OCI-LY3 (cell line): ENCODE data around the gene C12orf75.

Experiments used
- H2AFZ ChIP-seq: fragments of 200-600, 300-600 bp; shearing (Covaris generic); 2 replicates; pipeline ENCODE4 v1.6.0; 2014; ENCODE audit warnings: antibody characterized with exemption, low read depth, low read length
- H3K27ac ChIP-seq: fragments of 200-600, 300-600 bp; sonication (generic); 2 replicates; pipeline ENCODE4 v1.5.1; 2014; ENCODE audit warnings: mild to moderate bottlenecking, low read length, moderate library complexity, mixed read lengths
- H3K27me3 ChIP-seq: fragments of 200-600, 300-600 bp; sonication (generic); 2 replicates; pipeline ENCODE4 v1.6.1; 2014; ENCODE audit warnings: low read depth, low read length, mixed read lengths
- H3K36me3 ChIP-seq: fragments of 200-600, 300-600 bp; sonication (generic); replicated peaks from 2 replicates; pipeline ENCODE3; 2014; ENCODE audit warnings: low read depth, low read length, mixed read lengths
- H3K4me1 ChIP-seq: fragments of 300-600, 200-600 bp; sonication (generic); 2 replicates; pipeline ENCODE4 v1.6.1; 2014; ENCODE audit warnings: low read length, mixed read lengths
- H3K4me2 ChIP-seq: fragments of 200-600, 300-600 bp; sonication (generic); 2 replicates; pipeline ENCODE4 v1.6.1; 2014; ENCODE audit warnings: low read length, mixed read lengths
- H3K4me3 ChIP-seq: fragments of 300-600, 200-600 bp; sonication (generic); 2 replicates; pipeline ENCODE4 v1.5.1; 2014; ENCODE audit warnings: antibody characterized with exemption, mild to moderate bottlenecking, low read length, moderate library complexity
- H3K79me2 ChIP-seq: fragments of 300-600, 200-600 bp; shearing (Covaris generic); 2 replicates; pipeline ENCODE4 v1.6.1; 2014; ENCODE audit warnings: mild to moderate bottlenecking, low read length, mixed read lengths
- H3K9ac ChIP-seq: fragments of 300-600, 200-600 bp; shearing (Covaris generic); 2 replicates; pipeline ENCODE4 v1.6.0; 2014; ENCODE audit warnings: mild to moderate bottlenecking, low read length, moderate library complexity
- H3K9me3 ChIP-seq: fragments of 200-600, 300-600 bp; shearing (Covaris generic); 2 replicates; pipeline ENCODE4 v1.6.1; 2014; ENCODE audit warnings: low read length, mixed read lengths; ENCODE audit not compliant: insufficient read depth
- H4K20me1 ChIP-seq: fragments of 200-600, 300-600 bp; sonication (generic); 2 replicates; pipeline ENCODE4 v1.6.1; 2016; ENCODE audit warnings: low read length, mixed read lengths; ENCODE audit not compliant: insufficient read depth
- EZH2phosphoT487 ChIP-seq: fragments of 200-600 bp; shearing (Covaris generic); IDR thresholded peaks from 2 replicates; pipeline ENCODE4 v1.6.1; 2018; ENCODE audit warnings: antibody characterized with exemption, mixed run types, low read depth
- TF ChIP-seq, protein P1 (sequence below): fragments of 200-600, 300-600 bp; sonication (generic); IDR thresholded peaks from 2 replicates; pipeline ENCODE4 v1.5.1; 2014; ENCODE audit warnings: antibody characterized with exemption, low read length, low read depth

The C12orf75 gene

DNA sequence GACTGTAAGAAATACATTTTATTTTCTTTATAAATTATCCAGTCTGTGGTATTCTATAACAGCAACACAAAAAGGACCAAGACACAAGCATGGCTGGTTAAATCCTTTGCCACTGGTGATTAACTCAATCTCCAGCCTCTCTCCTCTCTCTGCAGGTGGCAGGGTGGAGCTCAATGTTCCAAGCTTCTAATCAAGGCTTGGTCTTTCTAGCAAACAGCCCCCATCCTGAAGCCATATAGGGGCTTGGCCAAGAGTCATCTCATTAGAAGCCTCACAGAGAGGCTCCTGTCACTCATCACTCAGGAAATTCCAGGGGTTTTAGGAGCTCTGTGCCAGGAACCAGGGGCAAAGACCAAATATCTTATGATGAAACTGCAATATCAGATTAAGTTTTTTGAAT lies 12.0 kb downstream of the C12orf75 start:
- H2AFZ ChIP-seq, result no peak overlapping the region
- H3K4me3 ChIP-seq, result no peak overlapping the region
- H4K20me1 ChIP-seq, result no peaks in the 10 kb centered on the region
- H3K36me3 ChIP-seq, result peaks cover 14% of the 10 kb centered on the region
- H3K79me2 ChIP-seq, result peaks cover 9% of the 10 kb centered on the region; the same call in 1 of the 2 replicates
- no peaks in the 10 kb centered on the region for H3K27me3 ChIP-seq
- H3K9me3 ChIP-seq, result peaks cover 13% of the 10 kb centered on the region
- H3K9ac ChIP-seq, result no peak overlapping the region
- H3K4me1 ChIP-seq, result peaks cover 8% of the 10 kb centered on the region
- no peak overlapping the region for H3K27ac ChIP-seq
- TF ChIP-seq, protein P1, sequence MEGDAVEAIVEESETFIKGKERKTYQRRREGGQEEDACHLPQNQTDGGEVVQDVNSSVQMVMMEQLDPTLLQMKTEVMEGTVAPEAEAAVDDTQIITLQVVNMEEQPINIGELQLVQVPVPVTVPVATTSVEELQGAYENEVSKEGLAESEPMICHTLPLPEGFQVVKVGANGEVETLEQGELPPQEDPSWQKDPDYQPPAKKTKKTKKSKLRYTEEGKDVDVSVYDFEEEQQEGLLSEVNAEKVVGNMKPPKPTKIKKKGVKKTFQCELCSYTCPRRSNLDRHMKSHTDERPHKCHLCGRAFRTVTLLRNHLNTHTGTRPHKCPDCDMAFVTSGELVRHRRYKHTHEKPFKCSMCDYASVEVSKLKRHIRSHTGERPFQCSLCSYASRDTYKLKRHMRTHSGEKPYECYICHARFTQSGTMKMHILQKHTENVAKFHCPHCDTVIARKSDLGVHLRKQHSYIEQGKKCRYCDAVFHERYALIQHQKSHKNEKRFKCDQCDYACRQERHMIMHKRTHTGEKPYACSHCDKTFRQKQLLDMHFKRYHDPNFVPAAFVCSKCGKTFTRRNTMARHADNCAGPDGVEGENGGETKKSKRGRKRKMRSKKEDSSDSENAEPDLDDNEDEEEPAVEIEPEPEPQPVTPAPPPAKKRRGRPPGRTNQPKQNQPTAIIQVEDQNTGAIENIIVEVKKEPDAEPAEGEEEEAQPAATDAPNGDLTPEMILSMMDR, result no peak
- TF ChIP-seq EZH2phosphoT487, result no peak
- no peak overlapping the region for H3K4me2 ChIP-seq

DNA sequence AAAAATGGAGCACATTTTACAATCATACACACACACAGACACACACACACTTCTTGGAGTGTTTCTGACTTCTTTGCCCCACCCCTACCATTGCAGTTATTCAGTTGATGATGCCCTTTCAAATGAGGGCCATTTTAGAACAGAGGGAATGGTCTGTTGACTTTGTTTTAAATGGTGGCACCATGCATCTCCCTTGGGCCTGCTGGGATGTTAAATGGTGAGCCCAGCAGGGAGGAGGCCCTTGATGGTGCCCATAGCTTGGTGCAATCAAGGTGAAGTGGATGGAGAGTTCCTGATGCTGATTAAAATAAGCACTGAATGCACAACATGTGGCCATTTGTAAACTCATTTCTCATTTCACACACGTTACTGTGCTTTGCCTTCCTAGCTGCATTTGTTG lies 13.3 kb downstream of the C12orf75 start:
- Histone ChIP-seq H3K27me3 (no peaks in the 10 kb centered on the region), H3K4me1 (peaks cover 3% of the 10 kb centered on the region; the same call in 1 of the 2 replicates), H3K27ac (no peak overlapping the region), H3K9ac (no peak overlapping the region), H3K4me2 (no peak overlapping the region), H3K9me3 (peaks cover 13% of the 10 kb centered on the region), H3K79me2 (0 out of 2 replicates have a peak, but pooled peaks cover 2% of the 10 kb centered on the region), H4K20me1 (no peaks in the 10 kb centered on the region), H3K36me3 (peaks cover 14% of the 10 kb centered on the region), H2AFZ (no peak overlapping the region), H3K4me3 (no peak overlapping the region)
- TF ChIP-seq, protein P1, result no peak
- TF ChIP-seq EZH2phosphoT487, result no peak

DNA sequence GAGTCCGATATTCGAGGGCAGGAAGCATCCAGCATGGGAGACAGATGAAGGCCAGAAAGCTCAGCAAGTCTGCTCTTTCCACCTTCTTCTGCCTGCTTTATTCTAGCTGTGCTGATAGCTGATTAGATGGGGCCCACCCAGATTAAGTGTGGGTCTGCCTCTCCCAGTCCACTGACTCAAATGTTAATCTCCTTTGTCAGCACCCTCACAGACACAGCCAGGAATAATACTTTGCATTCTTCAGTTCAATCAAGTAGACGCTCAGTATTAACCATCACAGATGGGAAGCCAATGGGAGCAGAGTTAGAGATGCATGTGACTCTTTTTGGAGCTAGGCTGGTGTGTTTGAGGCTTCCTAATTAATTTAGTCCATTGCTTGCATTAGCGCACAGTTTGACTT lies 17.0 kb downstream of the C12orf75 start:
- H2AFZ ChIP-seq, result no peak overlapping the region
- H3K27ac ChIP-seq, result no peak overlapping the region
- H3K4me1 ChIP-seq, result peaks cover 12% of the 10 kb centered on the region
- no peak overlapping the region for H3K4me2 ChIP-seq
- no peaks in the 10 kb centered on the region for H4K20me1 ChIP-seq
- H3K4me3 ChIP-seq, result no peak overlapping the region
- no peaks in the 10 kb centered on the region for H3K27me3 ChIP-seq
- no peaks in the 10 kb centered on the region for H3K9me3 ChIP-seq
- no peak overlapping the region for H3K9ac ChIP-seq
- H3K79me2 ChIP-seq, result no peaks in the 10 kb centered on the region
- H3K36me3 ChIP-seq, result no peaks in the 10 kb centered on the region
- TF ChIP-seq, protein P1, result no peak
- no peak for TF ChIP-seq EZH2phosphoT487

DNA sequence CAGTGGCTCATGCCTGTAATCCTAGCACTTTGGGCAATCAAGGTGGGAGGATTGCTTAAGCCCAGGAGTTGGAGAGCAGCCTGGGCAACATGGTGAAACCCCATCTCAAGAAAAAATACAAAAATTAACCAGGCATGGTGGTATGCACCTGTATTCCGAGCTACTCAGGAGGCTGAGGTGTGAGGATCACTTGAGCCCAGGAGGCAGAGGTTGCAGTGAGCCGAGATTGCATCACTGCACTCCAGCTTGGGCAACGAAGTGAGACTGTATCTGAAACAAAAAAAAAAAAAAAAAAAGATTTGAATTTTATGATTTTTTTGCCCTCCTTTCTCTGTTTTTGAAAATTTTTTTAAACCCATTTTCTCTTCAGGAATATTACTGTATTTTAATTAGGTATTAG lies 17.7 kb downstream of the C12orf75 start:
- H3K36me3 ChIP-seq, result no peaks in the 10 kb centered on the region
- peaks cover 14% of the 10 kb centered on the region for H3K4me1 ChIP-seq
- no peak overlapping the region for H3K9ac ChIP-seq
- no peaks in the 10 kb centered on the region for H3K9me3 ChIP-seq
- H2AFZ ChIP-seq, result no peak overlapping the region
- no peaks in the 10 kb centered on the region for H3K79me2 ChIP-seq
- TF ChIP-seq, protein P1, result no peak
- no peak for TF ChIP-seq EZH2phosphoT487
- no peak overlapping the region for H3K4me2 ChIP-seq
- H4K20me1 ChIP-seq, result no peaks in the 10 kb centered on the region
- H3K4me3 ChIP-seq, result no peak overlapping the region
- no peak overlapping the region for H3K27ac ChIP-seq
- no peaks in the 10 kb centered on the region for H3K27me3 ChIP-seq
